Fibroblast of peridontal ligament (primary cell): ENCODE measurements around the gene ZNF836.
A peak's percentile ranks its signal among the peaks of the same experiment; 100 is the strongest.

Experiments used
- DNase-seq: peaks from one replicate; pipeline ENCODE4 v3.0.0-alpha.2; 2010; ENCODE audit errors: extremely low read depth

Gene ZNF836

DNA sequence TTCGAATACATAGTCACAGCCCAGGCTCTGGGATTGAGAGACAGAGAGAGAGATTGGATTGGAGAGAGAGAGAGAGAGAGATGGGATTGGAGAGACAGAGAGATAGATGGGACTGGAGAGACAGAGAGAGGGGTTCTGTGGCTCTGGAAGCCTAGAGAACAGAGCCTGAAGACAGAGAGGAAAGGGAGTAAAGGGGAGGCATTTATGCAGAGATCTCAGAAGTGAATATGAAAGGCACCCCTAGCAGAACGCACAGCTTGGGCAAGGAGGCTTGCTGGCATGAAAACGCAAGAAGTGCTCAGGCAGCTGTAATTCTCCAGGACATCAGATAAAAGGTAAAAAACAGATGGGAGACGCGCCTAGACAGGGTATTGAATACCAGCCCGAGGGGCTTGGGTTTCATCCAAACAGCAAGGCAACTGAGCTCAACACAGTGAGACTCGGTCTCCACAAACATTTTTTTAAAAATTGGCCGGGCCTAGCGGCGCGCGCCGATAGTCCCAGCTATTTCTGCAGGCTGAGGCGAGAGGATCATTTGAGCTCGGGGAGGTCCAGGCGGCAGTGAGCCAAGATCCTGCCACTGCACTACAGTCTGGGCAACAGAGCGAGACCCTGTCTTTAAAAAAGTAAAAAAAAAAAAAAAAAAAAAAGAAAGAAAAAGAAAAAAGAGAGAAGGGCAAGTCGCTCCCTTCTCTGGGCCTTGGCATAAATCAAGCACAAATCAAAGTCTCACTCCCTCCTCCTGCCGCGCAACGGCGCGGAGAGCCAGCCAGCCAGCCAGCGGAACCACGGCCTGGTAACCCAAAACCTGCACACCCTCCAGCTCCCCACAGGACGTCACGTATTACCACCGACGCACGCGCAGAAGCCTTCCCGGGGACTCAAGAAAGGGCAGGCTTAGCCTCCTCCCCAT is 17.7 kb upstream of the ZNF836 start:
- DNase-seq = no peak

DNA sequence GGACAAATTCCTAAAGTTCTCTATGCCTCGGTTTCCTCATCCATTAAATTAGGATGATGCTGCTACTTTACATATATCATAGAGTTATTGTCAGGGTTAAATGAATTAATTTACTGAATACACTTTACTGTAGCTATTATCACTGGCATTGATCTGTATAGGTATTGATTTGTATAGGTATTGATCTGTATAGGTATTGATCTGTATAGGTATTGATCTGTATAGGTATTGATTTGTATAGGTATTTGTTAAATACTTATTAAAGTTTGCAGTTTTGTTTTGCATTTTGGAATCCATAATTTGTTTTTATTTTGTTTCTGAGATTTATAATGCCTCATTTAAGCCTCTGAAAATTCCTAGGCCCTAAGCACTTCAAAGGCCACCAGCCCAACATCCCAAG is 16.0 kb upstream of the ZNF836 start:
- DNase-seq = no peak

DNA sequence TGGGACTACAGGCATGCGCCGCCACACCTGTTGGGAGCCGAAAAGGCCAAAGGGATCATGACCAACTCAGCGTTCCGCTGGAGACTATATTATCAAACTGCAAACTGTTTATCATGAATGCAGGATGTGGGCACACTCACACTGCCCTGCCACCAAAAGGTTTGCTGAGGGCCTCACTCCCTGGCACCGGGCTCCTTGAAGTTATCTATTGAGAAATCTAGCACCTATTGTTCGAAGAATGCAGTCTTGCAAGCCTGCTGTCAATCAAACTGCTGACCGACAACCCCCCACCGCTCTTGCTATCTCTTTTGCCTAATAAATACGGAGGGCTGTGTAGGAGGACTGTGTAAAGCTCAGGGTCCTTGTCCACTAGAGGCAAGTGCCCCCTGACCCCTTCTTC is 5.2 kb upstream of the ZNF836 start:
- DNase-seq = no peak

DNA sequence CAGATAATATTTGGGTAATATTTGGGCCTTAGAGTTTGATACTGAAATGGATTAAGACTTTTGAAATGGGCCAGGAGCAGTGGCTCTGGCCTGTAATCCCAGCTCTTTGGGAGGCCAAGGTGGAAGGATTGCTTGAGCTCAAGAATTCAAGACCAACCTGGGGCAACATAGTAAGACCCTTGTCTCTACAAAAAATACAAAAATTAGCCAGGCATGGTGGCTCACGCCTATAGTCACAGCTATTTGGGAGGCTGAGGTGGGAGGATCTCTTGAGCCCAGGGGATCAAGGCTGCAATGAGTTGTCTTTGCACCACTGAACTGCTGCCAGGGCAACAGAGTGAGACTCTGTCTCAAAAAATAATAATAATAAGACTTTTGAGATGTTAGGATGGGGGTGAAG is 926 bp upstream of the ZNF836 start:
- DNase-seq = no peak

DNA sequence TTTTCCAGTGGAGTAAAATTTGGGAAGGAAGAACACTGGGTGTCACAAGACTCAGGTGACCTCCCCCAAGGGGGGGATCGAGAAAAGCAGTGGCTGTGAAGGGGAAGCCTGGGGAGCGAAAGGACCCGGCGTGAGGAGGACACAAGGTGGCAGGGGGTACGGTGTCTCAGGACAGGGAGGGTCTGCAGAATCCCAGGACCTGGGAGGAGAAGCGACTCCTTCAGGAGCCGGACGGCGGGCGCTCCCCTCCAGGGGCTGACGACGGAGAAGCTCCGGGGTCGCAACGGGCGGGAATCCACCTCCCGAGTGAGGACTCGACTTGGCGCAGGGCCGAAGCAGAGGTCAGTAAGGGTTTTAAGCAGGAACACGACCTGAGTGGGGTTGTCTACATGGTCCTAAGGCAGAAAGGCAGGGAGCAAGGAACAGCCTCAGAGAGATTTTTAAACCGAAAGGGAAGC is 529 bp downstream of the ZNF836 start:
- DNase-seq = no peak

DNA sequence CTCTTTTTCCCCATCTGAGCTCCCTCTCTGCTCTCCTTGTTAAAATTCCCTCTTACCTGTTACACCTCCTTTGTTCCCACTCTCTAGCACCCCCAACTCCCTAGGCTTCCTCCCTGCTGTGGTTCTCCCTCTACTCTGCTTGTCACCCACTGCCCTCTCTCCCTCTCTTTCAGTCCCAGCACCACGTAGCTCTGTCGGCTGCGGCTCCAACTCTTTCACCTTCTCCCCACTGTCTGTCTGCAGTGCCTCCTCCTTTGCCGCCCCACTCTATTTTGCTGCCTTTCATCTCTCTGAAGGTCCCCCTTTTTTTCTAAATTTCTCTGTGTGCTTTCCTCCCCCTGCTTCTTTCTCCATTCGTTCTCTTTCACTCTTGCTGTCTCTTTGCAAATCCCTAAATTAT is 1.1 kb downstream of the ZNF836 start:
- no peak for DNase-seq

DNA sequence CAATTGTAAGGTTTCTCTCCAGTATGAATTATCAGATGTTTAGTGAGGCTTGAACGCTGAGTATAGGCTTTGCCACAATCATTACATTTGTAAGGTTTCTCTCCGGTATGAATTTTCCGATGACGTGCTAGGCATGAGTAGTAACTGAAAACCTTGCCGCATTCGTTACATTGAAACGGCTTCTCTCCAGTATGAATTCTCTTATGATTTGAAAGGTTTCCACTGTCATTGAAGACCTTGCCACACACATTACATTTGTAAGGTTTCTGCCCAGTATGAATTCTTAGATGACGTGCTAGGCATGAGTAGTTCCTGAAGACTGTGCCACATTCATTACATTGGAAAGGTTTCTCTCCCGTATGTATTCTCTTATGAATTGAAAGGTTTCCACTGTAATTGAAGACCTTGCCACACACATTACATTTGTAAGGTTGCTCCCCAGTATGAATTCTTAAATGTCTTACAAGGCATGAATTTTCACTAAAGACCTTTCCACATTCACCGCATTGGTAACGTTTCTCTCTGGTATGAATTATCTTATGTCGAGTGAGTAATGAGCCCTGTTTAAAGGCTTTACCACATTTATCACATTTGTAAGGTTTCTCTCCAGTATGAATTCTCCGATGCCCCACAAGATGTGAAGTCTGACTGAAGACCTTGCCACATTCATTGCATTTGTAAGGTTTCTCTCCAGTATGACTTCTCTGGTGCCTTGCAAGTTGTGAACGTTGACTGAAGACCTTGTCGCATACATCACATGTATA is 15.6 kb downstream of the ZNF836 start:
- no peak for DNase-seq

DNA sequence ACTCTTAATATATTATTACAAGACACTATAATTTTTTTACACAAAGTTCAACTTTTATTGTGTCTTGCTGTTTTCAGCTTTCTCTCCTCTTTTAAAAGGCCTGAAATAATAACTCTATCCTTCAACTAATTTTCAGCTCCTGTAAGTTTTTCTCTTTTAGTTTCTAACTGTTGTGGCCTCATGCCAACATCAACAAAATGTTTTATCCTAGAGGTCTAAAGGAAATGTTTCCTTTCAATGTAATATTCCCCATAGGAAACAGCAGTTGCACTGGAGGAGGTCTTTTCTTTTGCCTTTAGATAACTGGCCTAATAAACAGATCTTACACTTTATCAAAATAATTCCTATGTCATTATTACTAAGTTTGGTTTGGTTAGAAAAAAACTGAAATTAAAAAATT is 23.2 kb downstream of the ZNF836 start:
- DNase-seq = no peak

DNA sequence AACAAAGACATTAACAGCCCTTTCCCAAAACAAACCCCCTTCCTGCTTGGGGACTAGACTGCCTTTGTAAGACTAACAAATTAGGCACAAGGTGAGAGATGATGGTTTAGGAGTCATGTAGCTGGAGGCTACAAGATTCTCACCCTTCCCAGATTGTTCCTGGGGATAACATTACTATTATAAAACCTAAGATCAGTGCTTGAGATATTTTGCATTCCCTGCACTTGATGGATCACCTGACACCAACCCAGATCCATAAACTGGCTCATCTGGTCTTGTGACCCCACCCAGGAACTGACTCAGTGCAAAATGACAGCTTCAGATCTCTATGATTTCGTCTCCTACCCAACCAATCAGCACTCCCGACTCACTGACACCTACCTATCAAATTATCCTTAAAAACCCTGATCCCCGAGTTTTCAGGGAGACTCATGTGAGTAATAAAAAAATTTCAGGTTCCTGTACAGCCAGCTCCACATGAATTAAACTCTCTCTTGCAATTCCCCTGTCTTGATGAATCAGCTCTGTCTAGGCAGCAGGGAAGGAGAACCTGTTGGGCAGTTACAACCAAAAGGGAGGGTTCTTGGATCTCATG is 29.3 kb downstream of the ZNF836 start:
- no peak for DNase-seq

DNA sequence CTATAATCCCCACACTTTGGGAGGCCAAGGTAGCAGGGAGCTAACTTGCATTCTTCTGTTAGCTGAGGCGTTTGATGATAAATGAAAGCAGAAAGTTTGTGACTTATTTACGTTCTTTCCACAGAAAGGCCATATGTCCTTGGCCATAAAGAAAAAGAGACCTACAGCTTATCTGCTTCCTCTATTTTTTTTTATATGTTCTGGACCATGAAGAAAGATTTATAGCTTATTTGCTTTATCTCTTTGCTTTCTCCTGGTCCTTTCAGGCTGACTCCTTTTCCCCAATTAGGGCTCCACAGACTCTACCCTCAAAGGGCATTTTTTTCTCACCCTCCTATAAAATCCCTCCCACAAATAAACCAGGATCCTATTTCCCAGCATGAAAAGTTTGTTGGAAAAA is 30.2 kb downstream of the ZNF836 start:
- DNase-seq = no peak

DNA sequence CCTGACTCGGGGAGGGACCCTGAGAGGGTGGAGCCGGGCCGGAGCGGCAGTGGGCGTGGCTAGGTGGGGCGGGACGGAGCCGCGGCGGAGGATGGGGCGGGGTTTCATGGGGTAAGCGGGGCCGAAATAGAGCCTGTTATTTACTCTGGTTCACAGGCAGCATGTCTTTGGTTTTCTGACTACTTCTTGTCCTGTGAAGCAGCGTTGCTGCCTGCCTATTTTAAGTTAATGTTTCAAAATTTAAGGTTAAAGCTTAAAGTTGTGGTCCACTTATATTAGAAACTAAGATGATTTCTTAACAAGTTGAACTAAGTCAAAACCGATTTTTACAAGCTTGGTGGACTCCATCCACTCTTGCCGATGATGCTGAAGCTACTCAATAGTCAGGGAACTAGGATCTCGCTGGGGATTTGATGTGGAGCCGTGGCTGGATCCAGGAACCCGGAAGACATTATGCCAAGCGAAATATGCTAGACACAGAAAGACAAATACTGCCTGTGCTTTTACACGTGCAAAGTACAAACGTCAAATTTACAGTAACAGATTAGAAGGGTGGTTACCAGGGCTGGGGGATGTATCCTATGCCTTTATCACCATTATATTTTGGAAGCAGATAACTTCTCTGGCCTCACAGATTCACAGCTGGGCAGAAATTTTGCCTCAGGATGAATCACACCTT is 31.2 kb downstream of the ZNF836 start:
- DNase-seq = no peak

DNA sequence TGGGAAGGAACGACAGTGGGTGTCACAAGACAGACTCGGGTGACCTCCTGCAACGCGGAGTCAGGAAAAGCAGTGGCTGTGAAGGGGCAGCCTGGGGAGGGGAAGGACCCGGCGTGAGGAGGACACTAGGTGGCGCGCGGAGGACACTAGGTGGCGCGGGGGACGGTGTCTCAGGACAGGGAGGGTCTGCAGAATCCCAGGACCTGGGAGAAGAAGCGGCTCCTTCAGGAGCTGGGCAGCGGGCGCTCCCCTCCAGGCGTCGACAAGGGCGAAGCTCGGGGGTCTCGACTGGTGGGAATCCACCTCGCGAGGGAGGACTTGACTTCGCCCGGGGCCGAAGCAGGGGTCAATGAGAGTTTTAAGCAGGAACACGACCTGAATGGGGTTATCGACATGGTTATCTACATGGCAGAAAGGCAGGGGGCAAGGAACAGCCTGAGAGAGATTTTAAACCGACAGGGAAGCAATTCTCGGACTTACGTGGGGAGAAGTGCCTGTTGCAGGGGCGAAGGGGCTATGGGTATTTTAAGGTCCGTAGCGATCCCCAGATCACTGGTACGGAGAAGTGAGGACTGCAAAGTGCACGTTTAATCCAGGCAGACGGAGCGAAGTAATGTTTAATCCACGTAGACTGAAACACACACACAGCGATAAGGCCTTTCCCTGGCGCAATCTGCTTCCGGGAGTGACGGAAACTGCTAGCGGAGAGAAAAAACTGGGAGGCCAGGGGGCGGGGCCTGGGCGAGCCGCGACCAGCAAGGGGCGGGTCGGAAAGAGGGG is 32.0 kb downstream of the ZNF836 start, which contains the start of gene ZNF616:
Gene ZNF616, minus strand, starts transcription at position 687 of the 780 bp plus-strand sequence. CDS start 9,426 bp downstream, outside the sequence.
- DNase-seq = peak; percentile 91

DNA sequence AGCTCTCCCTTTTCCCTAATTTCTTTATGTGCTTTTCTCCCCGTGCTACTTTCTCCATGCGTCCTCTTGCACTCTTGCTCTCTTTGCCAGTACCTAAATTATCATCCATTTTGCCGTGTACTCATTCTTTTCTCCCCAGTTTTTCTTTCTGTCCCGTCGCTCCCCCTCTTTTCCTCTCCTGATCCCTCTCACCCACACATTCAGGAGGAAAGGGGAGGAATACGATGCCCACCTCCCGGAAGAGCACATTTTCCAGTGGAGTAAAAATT is 32.5 kb downstream of the ZNF836 start:
- DNase-seq = no peak

DNA sequence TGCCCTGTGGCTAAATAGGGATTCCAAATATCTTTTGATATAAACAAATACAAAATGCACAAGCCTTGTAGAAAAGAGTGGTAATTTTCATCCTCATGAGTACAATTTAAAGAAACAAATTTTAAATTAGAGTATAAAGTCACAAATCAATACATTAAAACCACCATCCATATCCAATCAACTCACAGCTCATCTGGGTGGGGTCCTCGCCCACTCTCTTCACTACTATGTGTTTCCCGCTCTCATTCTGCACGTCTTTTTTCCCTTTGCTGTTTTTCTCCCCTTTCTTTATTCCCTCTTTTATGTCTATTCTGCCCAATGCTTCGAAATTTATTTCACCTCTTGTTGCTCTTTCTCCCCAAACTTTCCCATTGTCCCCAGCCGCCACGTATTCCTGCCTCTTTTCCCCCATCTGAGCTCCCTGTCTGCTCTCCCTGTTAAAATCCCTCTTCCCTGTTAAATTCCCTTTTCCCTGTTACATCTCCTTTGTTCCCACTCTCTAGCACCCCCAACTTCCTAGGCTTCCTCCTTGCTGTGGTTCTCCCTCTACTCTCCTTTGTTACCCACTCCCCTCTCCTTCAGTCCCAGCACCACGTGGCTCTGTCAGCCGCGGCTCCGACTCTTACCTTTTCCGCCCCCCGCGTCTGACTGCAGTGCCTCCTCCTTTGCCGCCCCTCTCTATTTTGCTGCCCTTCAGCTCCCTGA is 33.0 kb downstream of the ZNF836 start:
- peak; percentile 17 for DNase-seq

DNA sequence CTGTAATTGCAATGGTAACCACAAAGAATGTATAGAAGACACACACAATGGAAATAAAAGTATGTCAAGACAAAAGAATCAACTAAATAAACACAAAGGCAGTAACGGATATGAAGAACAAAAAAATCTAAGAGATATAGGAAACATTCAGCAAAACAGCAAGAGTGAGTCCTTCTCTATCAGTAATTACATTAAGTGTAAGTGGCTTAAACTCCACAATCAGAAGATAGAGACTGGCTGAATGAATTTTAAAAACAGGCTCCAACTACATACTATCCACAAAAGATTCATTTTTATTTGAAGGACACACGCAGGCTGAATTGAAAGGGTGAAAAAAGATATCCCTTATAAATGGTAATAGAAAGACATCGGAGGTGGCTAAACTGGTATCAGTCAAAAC is 51.1 kb downstream of the ZNF836 start:
- no peak for DNase-seq

DNA sequence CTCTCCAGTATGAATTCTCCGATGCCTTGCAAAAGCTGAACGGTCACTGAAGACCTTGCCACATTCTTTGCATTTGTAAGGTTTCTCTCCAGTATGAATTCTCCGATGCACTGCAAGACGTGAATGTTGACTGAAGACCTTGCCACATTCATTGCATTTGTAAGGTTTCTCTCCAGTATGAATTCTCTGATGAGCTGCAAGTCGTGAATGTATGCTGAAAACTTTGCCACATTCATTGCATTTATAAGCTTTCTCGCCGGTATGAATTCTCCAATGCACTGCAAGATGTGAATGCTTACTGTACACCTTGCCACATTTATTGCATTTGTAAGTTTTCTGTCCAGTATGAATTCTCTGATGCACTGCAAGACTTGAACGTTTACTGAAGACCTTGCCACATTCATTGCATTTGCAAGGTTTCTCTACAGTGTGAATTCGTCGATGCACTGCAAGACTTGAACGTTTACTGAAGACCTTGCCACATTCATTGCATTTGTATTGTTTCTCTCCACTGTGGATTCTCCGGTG is 55.8 kb downstream of the ZNF836 start:
- no peak for DNase-seq

DNA sequence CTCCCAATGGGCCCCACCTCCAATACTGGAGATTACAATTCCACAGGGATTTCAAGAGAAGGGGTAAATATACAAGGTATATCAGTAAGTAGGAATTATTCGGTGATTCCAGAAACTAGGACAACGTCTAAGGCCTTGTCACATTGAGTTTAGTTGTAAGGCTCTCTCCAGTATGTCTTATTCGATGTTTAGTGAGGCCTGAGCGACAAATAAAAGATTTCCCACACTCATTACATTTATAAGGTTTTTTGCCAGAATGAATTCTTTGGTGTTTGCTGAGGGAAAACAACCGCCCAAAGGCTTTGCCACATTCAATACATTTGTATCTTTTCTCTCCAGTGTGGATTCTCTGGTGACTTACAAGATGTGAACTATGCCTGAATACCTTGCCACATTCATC is 56.7 kb downstream of the ZNF836 start:
- DNase-seq = no peak

DNA sequence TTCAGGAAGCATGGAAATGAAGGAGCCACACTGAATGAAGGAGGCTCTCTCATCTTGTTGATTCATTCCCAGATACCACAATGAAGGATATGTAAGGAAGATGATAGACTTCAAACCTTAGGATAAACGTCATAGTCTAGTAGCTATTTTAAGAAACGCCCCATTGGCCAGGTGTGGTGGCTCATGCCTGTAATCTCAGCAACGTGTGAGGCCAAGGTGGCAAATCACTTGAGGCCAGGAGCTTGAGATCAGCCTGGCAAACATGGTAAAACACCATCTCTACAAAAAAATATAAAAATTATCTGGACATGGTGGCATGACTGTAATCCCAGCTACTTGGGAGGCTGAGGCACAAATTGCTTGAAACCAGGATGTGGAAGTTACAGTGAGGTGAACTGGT is 58.8 kb downstream of the ZNF836 start:
- DNase-seq = no peak

DNA sequence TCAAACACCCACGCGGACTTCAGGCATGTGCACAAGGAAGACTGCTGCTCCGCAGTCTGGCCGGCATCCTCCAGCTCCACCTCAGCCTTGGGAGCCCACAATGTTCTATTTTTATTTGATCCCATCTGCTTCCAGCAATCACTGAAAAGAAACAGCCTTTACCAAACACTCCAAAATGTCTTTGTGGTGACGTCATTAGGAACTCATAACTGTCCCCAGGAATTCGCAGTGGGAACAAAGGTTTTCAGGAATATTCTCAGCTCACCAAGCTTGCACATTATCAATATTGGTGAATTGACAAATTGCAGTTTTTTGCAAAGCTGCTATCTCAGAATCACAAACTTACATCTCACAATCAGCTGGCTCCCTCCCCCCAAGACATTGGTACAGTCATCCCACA is 60.6 kb downstream of the ZNF836 start:
- DNase-seq = no peak
